Measurements from ENCODE around the gene RGS11. TPM values are rescaled to one million over a fixed set of nuclear protein-coding genes. Genes with fewer than 3 reads are reported as not detected.

RGS11 gene
- total and polyA plus RNA-seq, 9 of the 15 experiments (the other 6 are each of a cell fraction or from before 2014, with no cell fraction given), result not detected

- TF ChIP-seq HOMEZ (CRISPR knock-in tag; IDR thresholded peaks at IDR 0.05) (no peak), ZNF444 (CRISPR knock-in tag; IDR thresholded peaks at IDR 0.05) (no peak), MCM7 (IDR thresholded peaks at IDR 0.05) (no peak), TEAD2 (tag; IDR thresholded peaks at IDR 0.05) (no peak), ARID3A (IDR thresholded peaks at IDR 0.05; ENCODE audit: borderline replicate concordance, low read depth, low read length) (no peak), MBD2 (IDR thresholded peaks at IDR 0.05; ENCODE audit: borderline replicate concordance, low read depth) (no peak), MXI1 (IDR thresholded peaks at IDR 0.05; ENCODE audit: low read depth, low read length) (no peak), ZNF449 (CRISPR knock-in tag; IDR thresholded peaks at IDR 0.05) (no peak), L3MBTL2 (IDR thresholded peaks at IDR 0.05) (peak; percentile 47; the same call in 1 of the 2 replicates)
Observed at GRCh38 chr16:252366-253337, 23.1 kb downstream of the RGS11 start (continued).
